Upper lobe of left lung (tissue), 6 donors: ENCODE data around the gene IFNA16. TPM values are rescaled to one million over a fixed set of nuclear protein-coding genes. Genes with fewer than 3 reads are reported as not detected.
"Not testable (repeated sequence)": the region's sequence is repeated elsewhere in the genome, so short reads cannot be mapped to it uniquely, and the experiment has no call there.

ENCODE experiments used
- ATAC-seq, 2 donors: fragments of 200-7000 bp; cut with Tn5 transposase; one replicate each; pipeline ENCODE4 v1.9.1; 2022; ENCODE audit warnings: mild to moderate bottlenecking in 2 of 2, moderate library complexity in 2 of 2; ENCODE audit not compliant: low FRiP score in 2 of 2
- DNase-seq, 2 donors: peaks; one replicate each; pipeline ENCODE4 v3.0.0-alpha.2; 2019 to 2020
- H3K27ac ChIP-seq, 4 donors: fragments of 200-600 bp; sonication (generic); one replicate each; pipeline ENCODE4 v1.5.1; 2016 to 2019
- H3K27me3 ChIP-seq, 4 donors: fragments of 200-600 bp; sonication (generic); one replicate each; pipeline ENCODE4 v1.5.1; 2017 to 2019
- H3K36me3 ChIP-seq, 4 donors: fragments of 200-600 bp; sonication (generic); one replicate each; pipeline ENCODE4 v1.5.1; 2016 to 2019
- H3K4me1 ChIP-seq, 4 donors: fragments of 200-600 bp; sonication (generic); one replicate each; pipeline ENCODE4 v1.5.1; 2018 to 2019
- H3K4me3 ChIP-seq, 4 donors: fragments of 200-600 bp; sonication (generic); one replicate each; pipeline ENCODE4 v1.5.1; 2017 to 2019; ENCODE audit warnings: mild to moderate bottlenecking in 2 of 4, moderate library complexity in 1 of 4
- H3K9me3 ChIP-seq, 4 donors: fragments of 200-600 bp; sonication (generic); one replicate each; pipeline ENCODE4 v1.5.1; 2018 to 2019
- CTCF ChIP-seq, 6 experiments: fragments of 450-650 bp in 4 of 6; fragments of 200-600 bp in 2 of 6; sonication (generic) in 2 of 6; IDR thresholded peaks; one replicate each; pipeline ENCODE4 v1.5.1; 2016 to 2019; ENCODE audit warnings: antibody characterized with exemption in 6 of 6
- EP300 ChIP-seq, 4 donors: sonication (generic); formaldehyde crosslinking; IDR thresholded peaks; one replicate each; pipeline ENCODE4 v1.5.1; 2017; ENCODE audit warnings: antibody characterized with exemption in 4 of 4, control low read depth in 2 of 4
- POLR2A ChIP-seq, 4 donors: fragments of 450-650 bp; IDR thresholded peaks; one replicate each; pipeline ENCODE4 v1.5.1; 2016 to 2017; ENCODE audit warnings: antibody characterized with exemption in 4 of 4, mild to moderate bottlenecking in 2 of 4
- POLR2AphosphoS5 ChIP-seq, 2 donors: sonication (generic); formaldehyde crosslinking; IDR thresholded peaks; one replicate each; pipeline ENCODE4 v1.5.1; 2017; ENCODE audit warnings: antibody characterized with exemption in 2 of 2
- WGBS, 2 donors: methylation state at CpG; one replicate each; pipeline ENCODE4 v1.1.5; 2017 to 2018; 5-methylcytosine and 5-hydroxymethylcytosine counted together
- total RNA-seq, 6 donors: library from RNA; depleted of rRNA in 4 of 6; stranded (reverse); fragments of >200 nt in 4 of 6; gene quantifications; one replicate each; pipeline versions ENCODE4 v1.1.0 to v1.2.1, GENCODE V29; 2016 to 2021
- donor health status: DM: no; HTN: no; CAD: no; lungs with moderate emphysema.
- donor health status: DM: no; HTN: yes; CAD: no; lungs with severe emphysema.

Gene IFNA16
- total RNA-seq, 6 donors from 2014 or later: not detected

GRCh38 chr9:21210311-21210710, 6.8 kb downstream of the IFNA16 start:
- WGBS, 2 donors: 95% methylated on average over 2 to 7 of the region's 7 CpGs
- ATAC-seq (no peak), DNase-seq (no peak)
- Histone ChIP-seq H3K36me3 (no peaks in the 10 kb centered on the region), H3K4me1 (no peaks in the 10 kb centered on the region), H3K27me3 (no peaks in the 10 kb centered on the region), H3K4me3 (no peak overlapping the region), H3K9me3 (no peaks in the 10 kb centered on the region), H3K27ac (no peak overlapping the region)
- no peak for TF ChIP-seq POLR2AphosphoS5 (IDR thresholded peaks at IDR 0.05)
- no peak for TF ChIP-seq CTCF (IDR thresholded peaks at IDR 0.05)
- TF ChIP-seq POLR2A (IDR thresholded peaks at IDR 0.05): no peak
- TF ChIP-seq EP300 (IDR thresholded peaks at IDR 0.05): no peak

GRCh38 chr9:21207043-21207442, 10.1 kb downstream of the IFNA16 start, which contains the start of gene IFNA10:
TSS of gene IFNA10 (minus strand) at chr9:21207143. CDS start at chr9:21207097, 46 bp downstream.
- 83 to 94% methylated on average over 3 of the region's 3 CpGs for WGBS, 2 donors
- not testable (repeated sequence) for H3K27ac ChIP-seq, ATAC-seq, H3K4me1 ChIP-seq, H3K27me3 ChIP-seq, H3K4me3 ChIP-seq, DNase-seq, H3K36me3 ChIP-seq, H3K9me3 ChIP-seq

GRCh38 chr9:21205204-21205603, 11.9 kb downstream of the IFNA16 start:
- H3K27ac ChIP-seq: no peak overlapping the region
- DNase-seq (no peak), ATAC-seq (no peak)
- H3K4me1 ChIP-seq: no peaks in the 10 kb centered on the region
- H3K36me3 ChIP-seq: no peaks in the 10 kb centered on the region
- H3K27me3 ChIP-seq: no peaks in the 10 kb centered on the region
- H3K9me3 ChIP-seq: no peaks in the 10 kb centered on the region
- no peak overlapping the region for H3K4me3 ChIP-seq
- TF ChIP-seq CTCF (IDR thresholded peaks at IDR 0.05): no peak
- no peak for TF ChIP-seq EP300 (IDR thresholded peaks at IDR 0.05)
- TF ChIP-seq POLR2A (IDR thresholded peaks at IDR 0.05): no peak
- no peak for TF ChIP-seq POLR2AphosphoS5 (IDR thresholded peaks at IDR 0.05)

GRCh38 chr9:21202105-21202504, 15.0 kb downstream of the IFNA16 start, which contains the start of gene IFNA7:
TSS of gene IFNA7 (minus strand) at chr9:21202205. CDS start at chr9:21202165, 40 bp downstream.
- H3K36me3 ChIP-seq, H3K9me3 ChIP-seq, H3K4me1 ChIP-seq, DNase-seq, H3K27me3 ChIP-seq, H3K4me3 ChIP-seq, H3K27ac ChIP-seq, ATAC-seq: not testable (repeated sequence)
- 72 to 77% methylated on average over 4 of the region's 4 CpGs for WGBS, 2 donors

- H3K4me1 ChIP-seq, H3K4me3 ChIP-seq, H3K27me3 ChIP-seq, DNase-seq, H3K27ac ChIP-seq, H3K36me3 ChIP-seq, H3K9me3 ChIP-seq: not testable (repeated sequence)
- peak in 4 of 6 experiments; percentile 27 to 40 (median 36) for TF ChIP-seq CTCF (IDR thresholded peaks at IDR 0.05)
- WGBS, 2 donors: 38 to 44% methylated on average over 6 of the region's 6 CpGs
- peak; percentile 63 to 93 for ATAC-seq
These were observed 22.0 kb downstream of the IFNA16 start for GRCh38 chr9:21194867-21195776.

- not testable (repeated sequence) for H3K36me3 ChIP-seq, H3K4me3 ChIP-seq, H3K4me1 ChIP-seq, H3K27me3 ChIP-seq, H3K9me3 ChIP-seq, DNase-seq, ATAC-seq, H3K27ac ChIP-seq
- 92 to 94% methylated on average over 3 of the region's 3 CpGs for WGBS, 2 donors
These were observed 29.6 kb downstream of the IFNA16 start, which contains the start of gene IFNA4 for GRCh38 chr9:21187487-21187886. TSS of gene IFNA4 (minus strand) at chr9:21187587. CDS start at chr9:21187531, 56 bp downstream.
